Gastroesophageal sphincter (tissue), 3 donors: ENCODE results near the gene ARHGEF33.

Experiments
- CTCF ChIP-seq, 4 experiments: fragments of 200-600 bp in 2 of 4; fragments of 450-650 bp in 2 of 4; sonication (generic) in 1 of 4; IDR thresholded peaks; one replicate each; pipeline ENCODE4 v1.5.1; 2017 to 2019; ENCODE audit warnings: antibody characterized with exemption in 4 of 4, mild to moderate bottlenecking in 2 of 4, moderate library complexity in 2 of 4
- EP300 ChIP-seq: sonication (generic); formaldehyde crosslinking; IDR thresholded peaks from one replicate; pipeline ENCODE4 v1.6.1; 2017; ENCODE audit warnings: antibody characterized with exemption, mild to moderate bottlenecking

GRCh38 chr2:38922902-38923301 is 33.2 kb downstream of the ARHGEF33 start:
- TF ChIP-seq CTCF (IDR thresholded peaks at IDR 0.05) (no peak), EP300 (no peak)
